HepG2 (cell line): ENCODE results near the gene TSPYL1. TPM values are rescaled to one million over a fixed set of nuclear protein-coding genes. Genes with fewer than 3 reads are reported as not detected.
A peak's percentile ranks its signal among the peaks of the same experiment; 100 is the strongest.

Source experiments
- CAMTA2 ChIP-seq: sonication (generic); formaldehyde crosslinking; IDR thresholded peaks from 2 replicates; pipeline ENCODE4 v1.4.0; 2020; ENCODE audit warnings: mild to moderate bottlenecking, missing genetic modification reagents, borderline replicate concordance
- CCAR2 ChIP-seq: fragments of 200-400 bp; formaldehyde crosslinking; optimal IDR thresholded peaks from 2 replicates; pipeline ENCODE3; 2018; ENCODE audit warnings: low read depth, mild to moderate bottlenecking, low read length, moderate library complexity
- DNMT3B ChIP-seq: conservative IDR thresholded peaks from 2 replicates; pipeline ENCODE4 v1.6.1; 2016; ENCODE audit warnings: missing biosample characterization, control low read depth
- DR1 ChIP-seq: sonication (generic); formaldehyde crosslinking; IDR thresholded peaks from 2 replicates; pipeline ENCODE4 v1.8.0; 2021; ENCODE audit warnings: mild to moderate bottlenecking, missing genetic modification reagents, inconsistent platforms
- FIP1L1 ChIP-seq: fragments of 200-400 bp; formaldehyde crosslinking; IDR thresholded peaks from 2 replicates; pipeline ENCODE4 v1.6.1; 2018; ENCODE audit warnings: low read depth, mild to moderate bottlenecking, low read length, moderate library complexity, borderline replicate concordance; ENCODE audit not compliant: insufficient read depth
- GLI4 ChIP-seq: sonication (generic); formaldehyde crosslinking; IDR thresholded peaks from 2 replicates; pipeline ENCODE4 v1.5.1; 2020; ENCODE audit warnings: missing genetic modification reagents, mild to moderate bottlenecking, moderate library complexity, borderline replicate concordance
- HNF1B ChIP-seq: sonication (generic); formaldehyde crosslinking; IDR thresholded peaks from 2 replicates; pipeline ENCODE4 v1.5.1; 2020; ENCODE audit warnings: mild to moderate bottlenecking, moderate library complexity, missing genetic modification reagents
- IKZF1 ChIP-seq: fragments of 450-650 bp; IDR thresholded peaks from 2 replicates; pipeline ENCODE4 v1.7.1; 2016
- KAT2B ChIP-seq: fragments of 150-350 bp; IDR thresholded peaks from 2 replicates; pipeline ENCODE4 v1.6.1; 2014; ENCODE audit warnings: low read depth, low read length, borderline replicate concordance
- KLF13 ChIP-seq: sonication (generic); formaldehyde crosslinking; IDR thresholded peaks from 2 replicates; pipeline ENCODE4 v1.4.0; 2020; ENCODE audit warnings: mild to moderate bottlenecking, missing genetic modification reagents
- MATR3 ChIP-seq: sonication (generic); formaldehyde crosslinking; IDR thresholded peaks from 2 replicates; pipeline ENCODE4 v1.4.0; 2020; ENCODE audit warnings: missing genetic modification reagents
- MAX ChIP-seq: IDR thresholded peaks from 2 replicates; pipeline ENCODE4 v1.6.1; 2012; ENCODE audit warnings: inconsistent platforms
- MIER3 ChIP-seq: IDR thresholded peaks from 2 replicates; pipeline ENCODE4 v1.6.1; 2016; ENCODE audit warnings: missing compliant biosample characterization, borderline replicate concordance
- MXD1 ChIP-seq: sonication (generic); formaldehyde crosslinking; IDR thresholded peaks from 2 replicates; pipeline ENCODE4 v1.4.0; 2020; ENCODE audit warnings: mild to moderate bottlenecking, missing genetic modification reagents
- NFKB2 ChIP-seq: sonication (generic); formaldehyde crosslinking; IDR thresholded peaks from 2 replicates; pipeline ENCODE4 v1.4.0; 2020; ENCODE audit warnings: missing genetic modification reagents, borderline replicate concordance
- NRL ChIP-seq: sonication (generic); formaldehyde crosslinking; IDR thresholded peaks from 2 replicates; pipeline ENCODE4 v1.5.0; 2020; ENCODE audit warnings: missing genetic modification reagents, mild to moderate bottlenecking, moderate library complexity, borderline replicate concordance
- PHF8 ChIP-seq: sonication (generic); formaldehyde crosslinking; IDR thresholded peaks from 2 replicates; pipeline ENCODE4 v1.5.0; 2020; ENCODE audit warnings: missing genetic modification reagents
- RBM22 ChIP-seq: fragments of 200-400 bp; formaldehyde crosslinking; optimal IDR thresholded peaks from 2 replicates; pipeline ENCODE3; 2017; ENCODE audit warnings: mild to moderate bottlenecking, low read length, moderate library complexity
- SALL2 ChIP-seq: sonication (generic); formaldehyde crosslinking; IDR thresholded peaks from 2 replicates; pipeline ENCODE4 v1.8.1; 2023; ENCODE audit warnings: mild to moderate bottlenecking, missing genetic modification reagents, inconsistent platforms
- TBX3 ChIP-seq: fragments of 450-650 bp; IDR thresholded peaks from 2 replicates; pipeline ENCODE4 v1.6.1; 2017; ENCODE audit warnings: antibody characterized with exemption, mild to moderate bottlenecking, inconsistent platforms, borderline replicate concordance
- TRIM22 ChIP-seq: fragments of 450-650 bp; IDR thresholded peaks from 2 replicates; pipeline ENCODE4 v1.6.1; 2017
- ZNF577 ChIP-seq: sonication (generic); formaldehyde crosslinking; IDR thresholded peaks from 2 replicates; pipeline ENCODE4 v1.4.0; 2020; ENCODE audit warnings: mild to moderate bottlenecking, low read depth, missing genetic modification reagents, borderline replicate concordance
- ZNF607 ChIP-seq: sonication (generic); formaldehyde crosslinking; IDR thresholded peaks from 2 replicates; pipeline ENCODE4 v1.5.1; 2020; ENCODE audit warnings: missing genetic modification reagents, mild to moderate bottlenecking, borderline replicate concordance
- ZNF660 ChIP-seq: sonication (generic); formaldehyde crosslinking; IDR thresholded peaks from 2 replicates; pipeline ENCODE4 v1.5.1; 2020; ENCODE audit warnings: mild to moderate bottlenecking, low read depth, missing genetic modification reagents, borderline replicate concordance
- ZNF761 ChIP-seq: sonication (generic); formaldehyde crosslinking; conservative IDR thresholded peaks from 2 replicates; pipeline ENCODE4 v1.4.0; 2020; ENCODE audit warnings: mild to moderate bottlenecking, missing genetic modification reagents
- ZNF781 ChIP-seq: sonication (generic); formaldehyde crosslinking; IDR thresholded peaks from 2 replicates; pipeline ENCODE4 v1.5.1; 2020; ENCODE audit warnings: borderline replicate concordance, mild to moderate bottlenecking, missing genetic modification reagents; ENCODE audit errors: not compliant biosample characterization
- ZNF841 ChIP-seq: sonication (generic); formaldehyde crosslinking; IDR thresholded peaks from 2 replicates; pipeline ENCODE4 v1.8.1; 2023; ENCODE audit warnings: missing genetic modification reagents, borderline replicate concordance
- polyA plus RNA-seq, 8 experiments: library from polyadenylated mRNA; depleted of rRNA in 3 of 8; stranded (reverse) in 7 of 8; unstranded in 1 of 8; fragments of >200 nt; fragmentation: Illumina TruSeq in 4 of 8; extraction: Trizol in 4 of 8; gene quantifications; 2 replicates each; pipeline versions ENCODE4 v1.2.1 to v1.2.3, GENCODE V29; 2011 to 2016; ENCODE audit warnings: low read depth in 4 of 8, missing spikeins in 1 of 8, mixed read lengths in 1 of 8; ENCODE audit not compliant: insufficient read depth in 1 of 8
- total RNA-seq, 5 experiments: library from RNA; depleted of rRNA; stranded (reverse); fragments of >200 nt; fragmentation: Illumina TruSeq; extraction: Trizol; gene quantifications; 2 replicates each; pipeline ENCODE4 v1.2.3, GENCODE V29; 2016; ENCODE audit warnings: low read depth in 1 of 5

Gene TSPYL1
- total and polyA plus RNA-seq, 2 of the 13 experiments (the other 11 are each of a cell fraction or from before 2014, with no cell fraction given), result 28.3 to 93.0 TPM

GRCh38 chr6:116253505-116254296, 26.0 kb downstream of the TSPYL1 start, which contains the start of gene TSPYL4 (continued):
- peak; percentile 68 for TF ChIP-seq HNF1B (CRISPR knock-in tag)
- no peak for TF ChIP-seq DNMT3B
- TF ChIP-seq MIER3 (CRISPR knock-in tag), result no peak
- 0 out of 2 replicates have a peak, but pooled peaks have one; percentile 35 for TF ChIP-seq ZNF660 (CRISPR knock-in tag)
- peak; percentile 77 for TF ChIP-seq NRL
- TF ChIP-seq MATR3 (CRISPR knock-in tag), result no peak
- peak; percentile 76; the same call in 1 of the 2 replicates for TF ChIP-seq DR1
- TF ChIP-seq TRIM22, result no peak
- TF ChIP-seq KAT2B, result no peak
- peak; percentile 98; the same call in 1 of the 2 replicates for TF ChIP-seq GLI4 (CRISPR knock-in tag)
- no peak for TF ChIP-seq TBX3
- peak; percentile 93 for TF ChIP-seq RBM22
- TF ChIP-seq PHF8, result peak; percentile 81
- no peak for TF ChIP-seq IKZF1
- TF ChIP-seq ZNF761 (CRISPR knock-in tag), result peak; percentile 90
- peak; percentile 80 for TF ChIP-seq ZNF781 (CRISPR knock-in tag)
- peak; percentile 4; the same call in 1 of the 2 replicates for TF ChIP-seq SALL2 (CRISPR knock-in tag)
- no peak for TF ChIP-seq KLF13 (CRISPR knock-in tag)
- no peak for TF ChIP-seq ZNF577 (CRISPR knock-in tag)
- TF ChIP-seq MAX, result peak; percentile 8; the same call in 1 of the 2 replicates
- TF ChIP-seq ZNF841, result no peak
- TF ChIP-seq MXD1 (CRISPR knock-in tag), result peak; percentile 67
- TF ChIP-seq CCAR2, result no peak
- TF ChIP-seq ZNF607 (CRISPR knock-in tag), result peak; percentile 26; the same call in 1 of the 2 replicates
- peak; percentile 89; the same call in 1 of the 2 replicates for TF ChIP-seq NFKB2 (CRISPR knock-in tag)
- TF ChIP-seq CAMTA2 (CRISPR knock-in tag), result no peak
- TF ChIP-seq FIP1L1, result no peak
